A549 (cell line): ENCODE measurements around the gene METTL16. TPM values are rescaled to one million over a fixed set of nuclear protein-coding genes. Genes with fewer than 3 reads are reported as not detected.

ENCODE experiments used
- ATAC-seq, 2 experiments: fragments of 200-7000 bp in 1 of 2; fragments of >200 bp in 1 of 2; cut with Nextera tagmentation in 1 of 2; cut with Tn5 transposase in 1 of 2; 3 replicates each; pipeline versions ENCODE4 v1.8.0 to v1.9.1; 2018 to 2020; ENCODE audit warnings: mild to moderate bottlenecking in 1 of 2, moderate library complexity in 1 of 2
- CTCF ChIA-PET: fragments of 300-600 bp; sonication (Branson Sonifier 250); formaldehyde crosslinking; extraction: SDS; loops from one replicate; lab custom pipeline; 2021; ENCODE audit warnings: antibody characterized with exemption, inconsistent platforms; lab: Yijun Ruan, JAX
- POLR2A ChIA-PET: fragments of 350-600 bp; formaldehyde crosslinking; extraction: SDS; loops from one replicate; lab custom pipeline; 2021; ENCODE audit warnings: antibody characterized with exemption, inconsistent platforms; lab: Yijun Ruan, JAX
- DNase-seq, 2 experiments: peaks; one replicate each; pipeline versions ENCODE4 v3.0.0 to v3.0.0-alpha.2; 2011 to 2016; ENCODE audit warnings: low read depth in 1 of 2, low spot score in 1 of 2
- FAIRE-seq: peaks from 2 replicates; lab custom pipeline; 2011; peaks lifted over from hg19 to GRCh38; lab: Jason Lieb, UNC
- H3K27ac ChIP-seq, 2 experiments: fragments of >200 bp; sonication (Bioruptor Twin); formaldehyde crosslinking; 3 replicates each; pipeline ENCODE4 v1.5.1; 2016 to 2017
- H3K4me1 ChIP-seq: fragments of >200 bp; sonication (Bioruptor Twin); formaldehyde crosslinking; 3 replicates; pipeline ENCODE4 v1.6.1; 2016
- H3K4me2 ChIP-seq: fragments of >200 bp; sonication (Bioruptor Twin); formaldehyde crosslinking; 3 replicates; pipeline ENCODE4 v1.6.1; 2016
- H3K4me3 ChIP-seq: fragments of >200 bp; sonication (Bioruptor Twin); formaldehyde crosslinking; 3 replicates; pipeline ENCODE4 v1.5.1; 2016
- H3K9me3 ChIP-seq: fragments of >200 bp; sonication (Bioruptor Twin); formaldehyde crosslinking; 3 replicates; pipeline ENCODE4 v1.6.1; 2016
- ATOH8 ChIP-seq: fragments of 250-450 bp; sonication (Bioruptor Pico); IDR thresholded peaks from 2 replicates; pipeline ENCODE4 v1.5.0; 2020; ENCODE audit warnings: low read depth, mild to moderate bottlenecking, moderate library complexity
- BHLHE40 ChIP-seq: IDR thresholded peaks from 2 replicates; pipeline ENCODE4 v1.6.1; 2012; ENCODE audit warnings: low read depth, low read length, inconsistent platforms
- CHD2 ChIP-seq: fragments of 150-350 bp; IDR thresholded peaks from 2 replicates; pipeline ENCODE4 v1.6.1; 2014; ENCODE audit warnings: low read length; ENCODE audit not compliant: partially characterized antibody
- CTCF ChIP-seq: fragments of >200 bp; sonication (Bioruptor Twin); formaldehyde crosslinking; IDR thresholded peaks from 3 replicates; pipeline ENCODE4 v1.5.1; 2016
- EHF ChIP-seq: fragments of 250-450 bp; sonication (Bioruptor Pico); IDR thresholded peaks from 2 replicates; pipeline ENCODE4 v1.5.0; 2020; ENCODE audit warnings: mild to moderate bottlenecking
- ELK1 ChIP-seq: fragments of 150-350 bp; IDR thresholded peaks from 2 replicates; pipeline ENCODE4 v1.6.1; 2014; ENCODE audit warnings: low read depth, mild to moderate bottlenecking, low read length
- ESRRA ChIP-seq: fragments of 150-350 bp; IDR thresholded peaks from 2 replicates; pipeline ENCODE4 v1.6.1; 2014; ENCODE audit warnings: mild to moderate bottlenecking, low read length, borderline replicate concordance
- FOSB ChIP-seq: fragments of 250-450 bp; sonication (Bioruptor Pico); IDR thresholded peaks from 2 replicates; pipeline ENCODE4 v1.5.0; 2020; ENCODE audit warnings: mild to moderate bottlenecking, moderate library complexity
- FOSL2 ChIP-seq, 2 experiments: fragments of 450-650 bp in 1 of 2; fragments of >200 bp in 1 of 2; sonication (Bioruptor Twin) in 1 of 2; formaldehyde crosslinking; IDR thresholded peaks; 2 replicates each; pipeline versions ENCODE4 v1.5.0 to v1.6.1; 2016 to 2020; ENCODE audit warnings: mild to moderate bottlenecking in 1 of 2, moderate library complexity in 1 of 2
- HDAC2 ChIP-seq: fragments of 200-600 bp; sonication (generic); IDR thresholded peaks from 2 replicates; pipeline ENCODE4 v1.6.1; 2016
- HMGXB4 ChIP-seq: fragments of 250-450 bp; sonication (Bioruptor Pico); IDR thresholded peaks from 2 replicates; pipeline ENCODE4 v1.5.0; 2021; ENCODE audit warnings: mild to moderate bottlenecking, moderate library complexity, borderline replicate concordance
- HOXB13 ChIP-seq: fragments of 250-450 bp; sonication (Bioruptor Pico); IDR thresholded peaks from 2 replicates; pipeline ENCODE4 v1.5.0; 2020; ENCODE audit warnings: low read depth, mild to moderate bottlenecking, moderate library complexity
- JUN ChIP-seq, 2 experiments: fragments of >200 bp; sonication (Bioruptor Twin); formaldehyde crosslinking; IDR thresholded peaks; 2 replicates in 1 of 2; 3 replicates in 1 of 2; pipeline ENCODE4 v1.6.1; 2016 to 2017
- KDM1A ChIP-seq: fragments of 200-600 bp; sonication (generic); IDR thresholded peaks from 2 replicates; pipeline ENCODE4 v1.6.1; 2016; ENCODE audit warnings: low read depth, mild to moderate bottlenecking
- KDM5A ChIP-seq: fragments of 200-600 bp; sonication (generic); IDR thresholded peaks from 2 replicates; pipeline ENCODE4 v1.6.1; 2016; ENCODE audit warnings: antibody characterized with exemption, mild to moderate bottlenecking
- MAFK ChIP-seq: fragments of 450-650 bp; IDR thresholded peaks from 2 replicates; pipeline ENCODE4 v1.6.1; 2014; ENCODE audit not compliant: partially characterized antibody
- MAX ChIP-seq: IDR thresholded peaks from 2 replicates; pipeline ENCODE4 v1.6.1; 2012
- NPAS2 ChIP-seq: fragments of 250-450 bp; sonication (Bioruptor Pico); IDR thresholded peaks from 2 replicates; pipeline ENCODE4 v1.8.0; 2022; ENCODE audit warnings: mild to moderate bottlenecking, moderate library complexity, borderline replicate concordance
- NR3C1 ChIP-seq: fragments of >200 bp; sonication (Bioruptor Twin); formaldehyde crosslinking; IDR thresholded peaks from 3 replicates; pipeline ENCODE4 v1.6.1; 2017
- PBX3 ChIP-seq: IDR thresholded peaks from 2 replicates; pipeline ENCODE4 v1.6.1; 2012
- RAD21 ChIP-seq, 2 experiments: fragments of >200 bp in 1 of 2; sonication (Bioruptor Twin) in 1 of 2; formaldehyde crosslinking in 1 of 2; IDR thresholded peaks in 1 of 2; conservative IDR thresholded peaks in 1 of 2; 2 replicates in 1 of 2; 3 replicates in 1 of 2; pipeline ENCODE4 v1.6.1; 2012 to 2018; ENCODE audit warnings: inconsistent platforms in 1 of 2
- RCOR1 ChIP-seq: fragments of 150-350 bp; IDR thresholded peaks from 2 replicates; pipeline ENCODE4 v1.6.1; 2014; ENCODE audit warnings: antibody characterized with exemption, low read length, low read depth
- RNF2 ChIP-seq: fragments of 200-600 bp; sonication (generic); IDR thresholded peaks from 2 replicates; pipeline ENCODE4 v1.6.1; 2016; ENCODE audit warnings: low read depth, mild to moderate bottlenecking, antibody characterized with exemption, moderate library complexity, borderline replicate concordance
- TP53 ChIP-seq: fragments of 250-450 bp; sonication (Bioruptor Pico); IDR thresholded peaks from 2 replicates; pipeline ENCODE4 v1.5.0; 2021; ENCODE audit warnings: mild to moderate bottlenecking, moderate library complexity
- ZC3H11A ChIP-seq: fragments of 450-650 bp; IDR thresholded peaks from 2 replicates; pipeline ENCODE4 v1.6.1; 2014; ENCODE audit warnings: antibody characterized with exemption, mild to moderate bottlenecking
- ZNF302 ChIP-seq: fragments of 250-450 bp; sonication (Bioruptor Pico); IDR thresholded peaks from 2 replicates; pipeline ENCODE4 v1.9.0; 2021; ENCODE audit warnings: inconsistent platforms, mild to moderate bottlenecking, moderate library complexity
- WGBS: methylation state at CpG from one replicate; pipeline ENCODE4 v1.1.6; 2017; ENCODE audit errors: missing lambda C conversion rate; 5-methylcytosine and 5-hydroxymethylcytosine counted together
- polyA plus RNA-seq, 4 experiments: library from polyadenylated mRNA; depleted of rRNA in 3 of 4; stranded (reverse); fragments of >200 nt; fragmentation: RNase III in 1 of 4; extraction: RNeasy Plus Mini Kit Qiagen cat#74134 plus additional on column Dnase treatment in 1 of 4; gene quantifications; 2 replicates in 3 of 4; 3 replicates in 1 of 4; pipeline ENCODE4 v1.2.3, GENCODE V29; 2011 to 2017

Gene METTL16
- polyA plus RNA-seq, 2 of the 4 experiments (the other 2 are of a cell fraction): 26.5 to 58.0 TPM

- POLR2A ChIA-PET: no interaction called here
- H3K4me1 ChIP-seq: no peaks in the 10 kb centered on the region
- no peak for FAIRE-seq
- H3K4me2 ChIP-seq: no peak overlapping the region
- 85% methylated on average over 9 of the region's 9 CpGs for WGBS
- H3K4me3 ChIP-seq: no peak overlapping the region
- H3K9me3 ChIP-seq: no peaks in the 10 kb centered on the region
- DNase-seq: no peak
- CTCF ChIA-PET: interaction anchor here (0.6 to 9.6 kb wide), 7 partner anchors 13 to 53 kb away, joined by 3 to 98 read pairs (median 3); no protein-coding TSS in a partner anchor
- no peak overlapping the region for H3K27ac ChIP-seq
- ATAC-seq: no peak
- TF ChIP-seq ELK1 (no peak), HMGXB4 (CRISPR knock-in tag) (no peak), BHLHE40 (no peak), NR3C1 (no peak), EHF (CRISPR knock-in tag) (no peak), KDM5A (no peak), KDM1A (no peak), FOSL2 (IDR thresholded peaks at IDR 0.05) (no peak), FOSL2 (CRISPR knock-in tag; IDR thresholded peaks at IDR 0.05) (no peak), HDAC2 (no peak), FOSB (CRISPR knock-in tag) (no peak), ZNF302 (CRISPR knock-in tag) (no peak), MAX (no peak)
Measured at GRCh38 chr17:2435181-2435741, 76.4 kb downstream of the METTL16 start.

GRCh38 chr17:2433696-2434095, 78.0 kb downstream of the METTL16 start:
- POLR2A ChIA-PET: no interaction called here
- peak; percentile 83 for FAIRE-seq
- Histone ChIP-seq H3K27ac (no peak overlapping the region), H3K4me1 (no peaks in the 10 kb centered on the region), H3K9me3 (no peaks in the 10 kb centered on the region), H3K4me2 (no peak overlapping the region), H3K4me3 (no peak overlapping the region)
- DNase-seq: no peak
- no peak for ATAC-seq
- TF ChIP-seq HOXB13 (CRISPR knock-in tag) (no peak), RNF2 (no peak), MAFK (no peak), CHD2 (no peak), RCOR1 (no peak), ATOH8 (no peak), JUN (IDR thresholded peaks at IDR 0.05) (no peak), BHLHE40 (no peak)
- CTCF ChIA-PET: interaction anchor here (1.0 to 9.6 kb wide), 8 partner anchors 12 to 240 kb away, joined by 3 to 98 read pairs (median 6); no protein-coding TSS in a partner anchor
- 90% methylated on average over 11 of the region's 11 CpGs for WGBS

GRCh38 chr17:2427910-2428309, 83.8 kb downstream of the METTL16 start:
- Histone ChIP-seq H3K9me3 (no peaks in the 10 kb centered on the region), H3K27ac (no peak overlapping the region), H3K4me2 (no peak overlapping the region), H3K4me3 (no peak overlapping the region), H3K4me1 (no peaks in the 10 kb centered on the region)
- ChIA-PET CTCF (interaction anchor here (0.6 to 4.5 kb wide), 5 partner anchors 10 to 45 kb away, joined by 3 to 39 read pairs (median 4); no protein-coding TSS in a partner anchor), POLR2A (interaction anchor here (0.9 to 1.4 kb wide), 2 partner anchors 45 to 83 kb away, joined by 3 read pairs; partner anchors contain the start of gene METTL16)
- FAIRE-seq (no peak), DNase-seq (no peak), ATAC-seq (no peak)
- whole genome bisulfite sequencing: 95% methylated on average over 1 of the region's 1 CpG
- TF ChIP-seq CHD2 (no peak), TP53 (CRISPR knock-in tag) (no peak), RAD21 (conservative IDR thresholded peaks at IDR 0.05 in 1 of 2, IDR thresholded peaks at IDR 0.05 in 1 of 2) (no peak), EHF (CRISPR knock-in tag) (no peak), CTCF (no peak), ESRRA (no peak), ZC3H11A (no peak), RCOR1 (no peak), FOSL2 (IDR thresholded peaks at IDR 0.05) (no peak), FOSL2 (CRISPR knock-in tag; IDR thresholded peaks at IDR 0.05) (no peak), PBX3 (no peak), NPAS2 (CRISPR knock-in tag) (no peak), JUN (IDR thresholded peaks at IDR 0.05) (no peak), BHLHE40 (no peak)
